Measurements from ENCODE around the gene TET3. TPM values are rescaled to one million over a fixed set of nuclear protein-coding genes. Genes with fewer than 3 reads are reported as not detected.

The TET3 gene
- total and polyA plus RNA-seq, 2 experiments from 2014 or later: 3.6 to 19.9 TPM

- Mint-ChIP-seq H3K4me1 (peaks cover 41% of the 10 kb centered on the region), H3K9me3 (no peaks in the 10 kb centered on the region), H3K36me3 (ENCODE audit: low read depth) (peaks cover 23% of the 10 kb centered on the region), H3K4me3 (no peak overlapping the region), H3K27me3 (ENCODE audit: insufficient read depth, low read depth, poor library complexity) (peaks cover 3% of the 10 kb centered on the region), H3K27ac (no peak overlapping the region)
- no peaks in the 10 kb centered on the region for H3K27me3 ChIP-seq (ENCODE audit: insufficient read depth)
- H3F3A ChIP-seq (replicated peaks; ENCODE audit: low read depth): no peaks in the 10 kb centered on the region
- peaks cover 97% of the 10 kb centered on the region for H3K79me2 ChIP-seq (replicated peaks; ENCODE audit: insufficient read depth)
- H2AFZ ChIP-seq: no peak overlapping the region
- H3K27ac ChIP-seq (ENCODE audit: low read depth): no peak overlapping the region
- TF ChIP-seq NANOG (IDR thresholded peaks at IDR 0.05; ENCODE audit: borderline replicate concordance) (no peak), STAT1 (IDR thresholded peaks at IDR 0.05; ENCODE audit: unreplicated experiment) (no peak), REST (IDR thresholded peaks at IDR 0.05; ENCODE audit: unreplicated experiment) (no peak), ZNF114 (CRISPR knock-in tag; IDR thresholded peaks at IDR 0.05) (no peak), ZNF331 (CRISPR knock-in tag; IDR thresholded peaks at IDR 0.05; ENCODE audit: low read depth) (no peak), EZH2 (IDR thresholded peaks at IDR 0.05; ENCODE audit: low read depth, unreplicated experiment) (no peak), JUNB (IDR thresholded peaks at IDR 0.05; ENCODE audit: unreplicated experiment) (no peak), CTCF (conservative IDR thresholded peaks at IDR 0.05; ENCODE audit: low read depth in 2 of 2) (no peak), EZH2phosphoT487 (IDR thresholded peaks at IDR 0.05; ENCODE audit: unreplicated experiment) (no peak), POLR2AphosphoS5 (IDR thresholded peaks at IDR 0.05; ENCODE audit: low read depth) (no peak)
- DNase-seq (ENCODE audit: low spot score): no peak
- H3K4me3 ChIP-seq: no peak overlapping the region
- H3K4me1 ChIP-seq (ENCODE audit: insufficient read depth): peaks cover 19% of the 10 kb centered on the region
- ATAC-seq: no peak
- no peaks in the 10 kb centered on the region for H3K9me2 ChIP-seq (ENCODE audit: insufficient read depth)
- peaks cover 5% of the 10 kb centered on the region; the same call in 1 of the 2 replicates for H3K36me3 ChIP-seq (ENCODE audit: insufficient read depth)
- peaks cover 47% of the 10 kb centered on the region for H4K20me1 ChIP-seq (replicated peaks; ENCODE audit: insufficient read depth)
- no peak overlapping the region for H3K4me2 ChIP-seq
These were observed 9.1 kb downstream of the TET3 start for GRCh38 chr2:73993778-73994177.

GRCh38 chr2:73994178-73994831 lies 9.6 kb downstream of the TET3 start:
- no peak overlapping the region for H3K4me3 Mint-ChIP-seq
- no peaks in the 10 kb centered on the region for H3F3A ChIP-seq (replicated peaks; ENCODE audit: low read depth)
- H3K79me2 ChIP-seq (replicated peaks; ENCODE audit: insufficient read depth): peaks cover 97% of the 10 kb centered on the region
- H3K27ac Mint-ChIP-seq: no peak overlapping the region
- H3K27ac ChIP-seq (ENCODE audit: low read depth): no peak overlapping the region
- H3K4me1 Mint-ChIP-seq: peaks cover 42% of the 10 kb centered on the region
- peaks cover 23% of the 10 kb centered on the region for H3K36me3 Mint-ChIP-seq (ENCODE audit: low read depth)
- no peak overlapping the region for H3K4me2 ChIP-seq
- no peak for DNase-seq (ENCODE audit: low spot score)
- peaks cover 5% of the 10 kb centered on the region; the same call in 1 of the 2 replicates for H3K36me3 ChIP-seq (ENCODE audit: insufficient read depth)
- H4K20me1 ChIP-seq (replicated peaks; ENCODE audit: insufficient read depth): peaks cover 50% of the 10 kb centered on the region
- no peak for ATAC-seq
- peaks cover 3% of the 10 kb centered on the region for H3K27me3 Mint-ChIP-seq (ENCODE audit: insufficient read depth, low read depth, poor library complexity)
- H3K4me3 ChIP-seq: no peak overlapping the region
- no peak overlapping the region for H2AFZ ChIP-seq
- H3K27me3 ChIP-seq (ENCODE audit: insufficient read depth): no peaks in the 10 kb centered on the region
- no peaks in the 10 kb centered on the region for H3K9me2 ChIP-seq (ENCODE audit: insufficient read depth)
- peaks cover 16% of the 10 kb centered on the region for H3K4me1 ChIP-seq (ENCODE audit: insufficient read depth)
- no peaks in the 10 kb centered on the region for H3K9me3 Mint-ChIP-seq
- no peak for TF ChIP-seq STAT1 (IDR thresholded peaks at IDR 0.05; ENCODE audit: unreplicated experiment)
